Osteoblast (primary cell): Measurements from ENCODE around the gene CCDC191. TPM values are rescaled to one million over a fixed set of nuclear protein-coding genes. Genes with fewer than 3 reads are reported as not detected.

Experiments used
- DNase-seq: peaks from one replicate; pipeline ENCODE4 v3.0.0; 2011; ENCODE audit warnings: low spot score, mixed read lengths; ENCODE audit not compliant: insufficient read length; ENCODE audit errors: missing footprints
- H2AFZ ChIP-seq: 2 replicates; pipeline ENCODE4 v1.6.0; 2011; ENCODE audit warnings: mild to moderate bottlenecking, low read length
- H3K27ac ChIP-seq: 2 replicates; pipeline ENCODE4 v1.5.1; 2011; ENCODE audit warnings: mild to moderate bottlenecking, low read depth, low read length, moderate library complexity
- H3K27me3 ChIP-seq: 2 replicates; pipeline ENCODE4 v1.6.0; 2012; ENCODE audit warnings: mild to moderate bottlenecking, control low read depth, inconsistent platforms, low read length, moderate library complexity; ENCODE audit not compliant: insufficient read depth
- H3K36me3 ChIP-seq: 2 replicates; pipeline ENCODE4 v1.5.1; 2011; ENCODE audit warnings: mild to moderate bottlenecking, low read length, control low read depth, moderate library complexity; ENCODE audit not compliant: insufficient read depth
- H3K4me1 ChIP-seq: 2 replicates; pipeline ENCODE4 v1.5.1; 2011; ENCODE audit warnings: mild to moderate bottlenecking, low read length, control low read depth, moderate library complexity; ENCODE audit not compliant: insufficient read depth
- H3K4me2 ChIP-seq: 2 replicates; pipeline ENCODE4 v1.6.0; 2011; ENCODE audit warnings: mild to moderate bottlenecking, low read length; ENCODE audit not compliant: insufficient read depth
- H3K4me3 ChIP-seq: fragments of 200-600 bp; sonication (generic); 3 replicates; pipeline ENCODE4 v1.5.1; 2012; ENCODE audit warnings: mild to moderate bottlenecking, low read length, inconsistent platforms; ENCODE audit not compliant: insufficient read depth
- H3K79me2 ChIP-seq: 2 replicates; pipeline ENCODE4 v1.6.0; 2012; ENCODE audit warnings: mild to moderate bottlenecking, low read length, control low read depth, inconsistent platforms; ENCODE audit not compliant: insufficient read depth
- H3K9me3 ChIP-seq: 2 replicates; pipeline ENCODE4 v1.5.1; 2011; ENCODE audit warnings: low read depth, low read length, control low read depth
- H4K20me1 ChIP-seq: 2 replicates; pipeline ENCODE4 v1.6.0; 2012; ENCODE audit warnings: mild to moderate bottlenecking, low read length, control low read depth; ENCODE audit not compliant: insufficient read depth
- CTCF ChIP-seq: IDR thresholded peaks from 2 replicates; pipeline ENCODE4 v1.5.1; 2011; ENCODE audit warnings: mild to moderate bottlenecking, low read depth, low read length, moderate library complexity; ENCODE audit errors: extremely low read depth
- total RNA-seq: library from RNA; depleted of rRNA; stranded (reverse); fragments of >200 nt; gene quantifications from 2 replicates; pipeline ENCODE4 v1.2.3, GENCODE V29; 2012

The CCDC191 gene
- total RNA-seq, 1 donor: 4.0 TPM

GRCh38 chr3:114034211-114034610 is 22.1 kb downstream of the CCDC191 start:
- DNase-seq: no peak
- H4K20me1 ChIP-seq: no peaks in the 10 kb centered on the region
- no peaks in the 10 kb centered on the region for H3K36me3 ChIP-seq
- no peaks in the 10 kb centered on the region for H3K27me3 ChIP-seq
- H3K4me2 ChIP-seq: no peak overlapping the region
- no peak overlapping the region for H3K27ac ChIP-seq
- H3K4me1 ChIP-seq: no peaks in the 10 kb centered on the region
- H3K4me3 ChIP-seq: no peak overlapping the region
- no peak for TF ChIP-seq CTCF
- no peaks in the 10 kb centered on the region for H3K9me3 ChIP-seq
- no peak overlapping the region for H2AFZ ChIP-seq
- H3K79me2 ChIP-seq: no peaks in the 10 kb centered on the region

GRCh38 chr3:114033721-114034120 is 22.6 kb downstream of the CCDC191 start:
- Histone ChIP-seq H3K4me2 (no peak overlapping the region), H3K9me3 (no peaks in the 10 kb centered on the region), H3K4me1 (no peaks in the 10 kb centered on the region), H3K27me3 (no peaks in the 10 kb centered on the region), H3K79me2 (no peaks in the 10 kb centered on the region), H4K20me1 (no peaks in the 10 kb centered on the region), H3K27ac (no peak overlapping the region), H3K4me3 (no peak overlapping the region), H3K36me3 (no peaks in the 10 kb centered on the region), H2AFZ (no peak overlapping the region)
- DNase-seq: no peak
- TF ChIP-seq CTCF: no peak

- DNase-seq: no peak
- no peak overlapping the region for H2AFZ ChIP-seq
- H3K79me2 ChIP-seq: no peaks in the 10 kb centered on the region
- no peaks in the 10 kb centered on the region for H3K4me1 ChIP-seq
- H3K27me3 ChIP-seq: no peaks in the 10 kb centered on the region
- no peak for TF ChIP-seq CTCF
- H3K9me3 ChIP-seq: no peaks in the 10 kb centered on the region
- no peaks in the 10 kb centered on the region for H3K36me3 ChIP-seq
- H3K4me3 ChIP-seq: no peak overlapping the region
- no peaks in the 10 kb centered on the region for H4K20me1 ChIP-seq
- H3K4me2 ChIP-seq: no peak overlapping the region
- H3K27ac ChIP-seq: no peak overlapping the region
Observed at GRCh38 chr3:114026331-114026730, 30.0 kb downstream of the CCDC191 start.

GRCh38 chr3:114025451-114025850 is 30.9 kb downstream of the CCDC191 start:
- Histone ChIP-seq H3K4me2 (no peak overlapping the region), H3K79me2 (no peaks in the 10 kb centered on the region), H2AFZ (no peak overlapping the region), H3K27ac (no peak overlapping the region), H3K27me3 (no peaks in the 10 kb centered on the region), H3K36me3 (no peaks in the 10 kb centered on the region), H4K20me1 (no peaks in the 10 kb centered on the region), H3K4me3 (no peak overlapping the region), H3K4me1 (no peaks in the 10 kb centered on the region), H3K9me3 (no peaks in the 10 kb centered on the region)
- no peak for DNase-seq
- TF ChIP-seq CTCF: no peak
